Endodermal cell (in vitro differentiated cells): ENCODE results near the gene GMPS. TPM values are rescaled to one million over a fixed set of nuclear protein-coding genes. Genes with fewer than 3 reads are reported as not detected.

Experiments
- DNase-seq: peaks from one replicate; pipeline ENCODE4 v3.0.0-alpha.2; 2017
- H3K27ac ChIP-seq: 2 replicates; pipeline ENCODE4 v1.5.1; 2013; ENCODE audit warnings: mild to moderate bottlenecking, low read depth, low read length, moderate library complexity
- H3K27me3 ChIP-seq: 2 replicates; pipeline ENCODE4 v1.6.1; 2013; ENCODE audit warnings: mild to moderate bottlenecking, low read length, moderate library complexity; ENCODE audit not compliant: insufficient read depth, control insufficient read depth, poor library complexity, severe bottlenecking
- H3K36me3 ChIP-seq: 2 replicates; pipeline ENCODE4 v1.7.0; 2013; ENCODE audit warnings: mild to moderate bottlenecking, low read length, moderate library complexity; ENCODE audit not compliant: control insufficient read depth, insufficient read depth
- H3K4me1 ChIP-seq: one replicate; pipeline ENCODE4 v1.7.0; 2013; ENCODE audit warnings: low read length; ENCODE audit not compliant: control insufficient read depth, insufficient read depth
- H3K4me3 ChIP-seq: 2 replicates; pipeline ENCODE4 v1.5.1; 2013; ENCODE audit warnings: mild to moderate bottlenecking, low read length, moderate library complexity
- H3K9ac ChIP-seq: 2 replicates; pipeline ENCODE4 v1.6.1; 2013; ENCODE audit warnings: mild to moderate bottlenecking, low read length, moderate library complexity; ENCODE audit not compliant: poor library complexity, severe bottlenecking; ENCODE audit errors: extremely low read depth
- H3K9me3 ChIP-seq: 2 replicates; pipeline ENCODE4 v1.6.1; 2013; ENCODE audit warnings: mild to moderate bottlenecking, low read length, moderate library complexity; ENCODE audit not compliant: control insufficient read depth
- H3K27ac Mint-ChIP-seq: 2 replicates; pipeline ENCODE4 v1.8.0; 2020; ENCODE audit warnings: mixed read lengths
- H3K27me3 Mint-ChIP-seq: 2 replicates; pipeline ENCODE4 v1.8.0; 2021; ENCODE audit warnings: mild to moderate bottlenecking, mixed read lengths; ENCODE audit not compliant: insufficient read depth
- H3K36me3 Mint-ChIP-seq: 2 replicates; pipeline ENCODE4 v1.8.0; 2020; ENCODE audit warnings: low read depth, mixed read lengths
- H3K4me1 Mint-ChIP-seq: 2 replicates; pipeline ENCODE4 v1.8.0; 2020; ENCODE audit warnings: mixed read lengths
- H3K4me3 Mint-ChIP-seq: 2 replicates; pipeline ENCODE4 v1.8.0; 2020; ENCODE audit warnings: mild to moderate bottlenecking, moderate library complexity, mixed read lengths
- H3K9me3 Mint-ChIP-seq: 2 replicates; pipeline ENCODE4 v1.8.0; 2020; ENCODE audit warnings: mild to moderate bottlenecking, mixed read lengths
- WGBS, 2 experiments: methylation state at CpG; one replicate each; pipeline versions ENCODE4 v1.1.5 to v1.1.7; 2013; ENCODE audit warnings: missing lambda C conversion rate in 2 of 2, mixed read lengths in 1 of 2; ENCODE audit not compliant: insufficient coverage in 1 of 2, insufficient read length in 1 of 2; 5-methylcytosine and 5-hydroxymethylcytosine counted together
- total RNA-seq, 2 donors: library from RNA; stranded (reverse); fragmentation: NEBNext Ultra II Directional in 1 of 2; extraction: Animal tissue kit (Norgen Biotek cat#: 25700) in 1 of 2; gene quantifications; 2 replicates in 1 of 2; 3 replicates in 1 of 2; pipeline ENCODE4 v1.2.1, GENCODE V29; 2021
- TF ChIP-seq, protein P1 (sequence below): fragments of 200-600 bp; sonication (generic); conservative IDR thresholded peaks from 2 replicates; pipeline ENCODE4 v1.5.0; 2021; ENCODE audit warnings: antibody characterized with exemption, mild to moderate bottlenecking

The GMPS gene
- total RNA-seq, 2 donors from 2014 or later, result 112 to 138 TPM

DNA sequence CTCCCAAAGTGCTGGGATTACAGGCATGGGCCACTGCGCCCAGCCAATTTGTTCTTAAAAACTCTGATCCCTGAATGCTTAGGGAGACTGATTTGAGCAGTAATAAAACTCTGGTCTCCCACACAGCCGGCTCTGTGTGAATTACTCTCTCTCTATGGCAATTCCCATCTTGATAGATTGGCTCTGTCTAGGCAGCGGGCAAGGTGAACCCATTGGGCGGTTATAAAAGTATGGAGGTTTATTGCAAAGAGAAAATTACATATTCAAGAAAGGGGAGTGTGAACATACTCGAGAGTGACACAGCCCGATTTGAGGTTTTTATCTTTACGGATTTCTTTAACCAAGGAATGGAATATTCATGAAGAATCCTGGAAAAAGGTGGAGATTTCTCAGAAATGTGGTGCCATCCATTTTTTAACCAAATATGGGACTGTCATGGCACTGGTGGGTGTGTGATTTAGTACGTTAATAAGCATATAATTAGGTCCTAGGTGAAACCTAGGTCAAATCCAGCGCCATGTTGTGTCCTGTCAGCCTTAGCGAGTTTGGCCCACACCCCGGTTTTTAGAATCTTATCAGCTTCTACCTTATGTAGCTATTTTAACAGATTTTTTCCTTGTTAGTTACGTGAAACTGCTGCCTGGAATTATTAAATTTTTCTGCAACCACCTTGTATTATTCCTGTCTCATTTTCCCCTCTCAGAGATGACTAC, 7.2 kb upstream of the GMPS start:
- Mint-ChIP-seq H3K27ac (no peak overlapping the region), H3K27me3 (no peaks in the 10 kb centered on the region), H3K9me3 (peaks cover 3% of the 10 kb centered on the region), H3K4me1 (no peaks in the 10 kb centered on the region), H3K4me3 (no peak overlapping the region), H3K36me3 (no peaks in the 10 kb centered on the region)
- H3K4me3 ChIP-seq, result no peak overlapping the region
- H3K9me3 ChIP-seq, result peaks cover 7% of the 10 kb centered on the region
- H3K4me1 ChIP-seq, result no peaks in the 10 kb centered on the region
- H3K36me3 ChIP-seq, result no peaks in the 10 kb centered on the region
- H3K27me3 ChIP-seq, result no peaks in the 10 kb centered on the region
- TF ChIP-seq, protein P1, sequence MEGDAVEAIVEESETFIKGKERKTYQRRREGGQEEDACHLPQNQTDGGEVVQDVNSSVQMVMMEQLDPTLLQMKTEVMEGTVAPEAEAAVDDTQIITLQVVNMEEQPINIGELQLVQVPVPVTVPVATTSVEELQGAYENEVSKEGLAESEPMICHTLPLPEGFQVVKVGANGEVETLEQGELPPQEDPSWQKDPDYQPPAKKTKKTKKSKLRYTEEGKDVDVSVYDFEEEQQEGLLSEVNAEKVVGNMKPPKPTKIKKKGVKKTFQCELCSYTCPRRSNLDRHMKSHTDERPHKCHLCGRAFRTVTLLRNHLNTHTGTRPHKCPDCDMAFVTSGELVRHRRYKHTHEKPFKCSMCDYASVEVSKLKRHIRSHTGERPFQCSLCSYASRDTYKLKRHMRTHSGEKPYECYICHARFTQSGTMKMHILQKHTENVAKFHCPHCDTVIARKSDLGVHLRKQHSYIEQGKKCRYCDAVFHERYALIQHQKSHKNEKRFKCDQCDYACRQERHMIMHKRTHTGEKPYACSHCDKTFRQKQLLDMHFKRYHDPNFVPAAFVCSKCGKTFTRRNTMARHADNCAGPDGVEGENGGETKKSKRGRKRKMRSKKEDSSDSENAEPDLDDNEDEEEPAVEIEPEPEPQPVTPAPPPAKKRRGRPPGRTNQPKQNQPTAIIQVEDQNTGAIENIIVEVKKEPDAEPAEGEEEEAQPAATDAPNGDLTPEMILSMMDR, result no peak
- 84 to 87% methylated on average over 9 to 12 of the region's 12 CpGs for WGBS, 2 experiments
- no peak for DNase-seq
- H3K27ac ChIP-seq, result no peak overlapping the region
- H3K9ac ChIP-seq, result no peak overlapping the region

DNA sequence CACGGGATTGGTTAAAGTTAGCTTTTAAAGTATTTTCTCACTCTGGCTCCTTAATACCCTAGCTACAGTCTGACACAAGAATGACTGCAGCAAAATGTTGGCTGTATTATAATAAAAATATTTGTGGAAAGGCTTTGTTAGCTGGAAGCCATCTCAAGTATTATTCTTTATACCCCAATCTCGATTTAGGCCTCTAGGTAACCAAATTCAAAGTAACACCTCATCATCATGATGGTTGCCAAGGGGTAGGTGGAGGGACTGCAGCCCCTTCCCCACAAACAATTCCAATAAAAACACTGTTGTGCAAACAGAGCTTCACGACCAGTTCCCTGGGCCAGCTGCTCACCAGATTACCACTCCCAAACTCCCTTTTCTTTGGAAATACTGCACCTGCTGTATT, 759 bp upstream of the GMPS start:
- Mint-ChIP-seq H3K27ac (peak overlapping the region; percentile 95), H3K9me3 (no peaks in the 10 kb centered on the region), H3K36me3 (peaks cover 1% of the 10 kb centered on the region), H3K4me1 (peaks cover 17% of the 10 kb centered on the region), H3K27me3 (no peaks in the 10 kb centered on the region), H3K4me3 (peak overlapping the region; percentile 92)
- 67 to 71% methylated on average over 1 to 3 of the region's 3 CpGs for WGBS, 2 experiments
- H3K36me3 ChIP-seq, result no peaks in the 10 kb centered on the region
- peak overlapping the region; percentile 60 for H3K9ac ChIP-seq
- peak overlapping the region; percentile 87 for H3K4me3 ChIP-seq
- no peak for DNase-seq
- no peaks in the 10 kb centered on the region for H3K9me3 ChIP-seq
- TF ChIP-seq, protein P1, result peak; percentile 44
- H3K27me3 ChIP-seq, result no peaks in the 10 kb centered on the region
- peak overlapping the region; percentile 87 for H3K27ac ChIP-seq
- peaks cover 8% of the 10 kb centered on the region for H3K4me1 ChIP-seq

DNA sequence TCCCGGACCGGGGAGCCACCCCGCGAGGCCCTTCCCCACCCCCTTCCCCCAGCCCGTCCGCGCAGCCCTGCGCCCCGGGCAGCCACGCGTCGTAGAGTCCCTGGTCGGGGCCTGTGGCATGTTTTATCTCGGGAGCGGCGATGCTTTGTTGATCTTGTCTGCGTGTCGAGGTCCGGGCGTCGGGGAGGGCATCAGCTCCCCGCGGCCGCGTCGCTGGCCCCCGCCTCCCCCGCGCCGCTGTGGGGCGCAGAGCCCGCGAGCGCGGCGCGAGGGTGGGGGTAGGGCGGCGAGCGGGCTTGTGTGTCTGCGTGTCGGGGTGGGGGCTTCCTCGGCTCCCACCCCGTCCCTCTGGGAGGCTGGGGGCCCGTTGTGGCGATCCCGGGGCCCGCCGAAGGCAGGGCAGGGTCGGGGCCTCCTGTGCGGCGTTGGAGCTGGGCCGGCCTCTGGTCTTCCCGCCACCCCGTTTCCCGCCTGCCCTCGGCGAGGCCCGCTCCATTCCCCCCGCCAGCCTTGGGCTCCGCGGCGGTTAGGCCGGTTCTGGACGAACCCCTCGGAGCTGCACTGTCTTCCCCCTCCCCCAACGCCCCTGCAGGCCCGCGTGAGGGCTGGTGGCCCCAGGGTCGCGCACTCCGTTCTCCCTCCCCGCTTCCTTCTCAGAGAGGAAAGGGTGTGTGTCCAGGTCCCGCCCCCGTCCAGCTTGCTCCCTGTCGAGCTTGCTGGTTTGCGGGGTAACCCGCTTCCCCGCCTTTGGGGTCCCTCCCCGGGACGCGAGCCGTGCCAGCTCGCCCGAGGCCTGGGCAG, 695 bp downstream of the GMPS start:
- DNase-seq, result peak; percentile 78

More for the DNA sequence above, 695 bp downstream of the GMPS start:
- peak overlapping the region; percentile 89 for H3K4me3 ChIP-seq
- H3K36me3 ChIP-seq, result no peaks in the 10 kb centered on the region
- H3K27ac Mint-ChIP-seq, result peak overlapping the region; percentile 91
- 0% methylated on average over 11 to 85 of the region's 85 CpGs for WGBS, 2 experiments
- peaks cover 1% of the 10 kb centered on the region for H3K36me3 Mint-ChIP-seq
- H3K9ac ChIP-seq, result peak overlapping the region; percentile 83
- H3K9me3 ChIP-seq, result no peaks in the 10 kb centered on the region
- TF ChIP-seq, protein P1, result no peak
- H3K27ac ChIP-seq, result peak overlapping the region; percentile 95
- peaks cover 19% of the 10 kb centered on the region for H3K4me1 Mint-ChIP-seq
- no peaks in the 10 kb centered on the region for H3K9me3 Mint-ChIP-seq
- H3K27me3 Mint-ChIP-seq, result no peaks in the 10 kb centered on the region
- peaks cover 8% of the 10 kb centered on the region for H3K4me1 ChIP-seq
- peak overlapping the region; percentile 92 for H3K4me3 Mint-ChIP-seq
- no peaks in the 10 kb centered on the region for H3K27me3 ChIP-seq
